PC-3 (cell line): ENCODE measurements around the gene CCDC66.

Source experiments
- CTCF ChIP-seq: fragments of 300-600 bp; sonication (generic); conservative IDR thresholded peaks from 2 replicates; pipeline ENCODE4 v1.5.1; 2017; ENCODE audit warnings: antibody characterized with exemption, low read depth, mild to moderate bottlenecking, low read length
- EZH2 ChIP-seq: fragments of 300-600 bp; sonication (generic); IDR thresholded peaks from one replicate; pipeline ENCODE4 v1.6.1; 2017; ENCODE audit warnings: antibody characterized with exemption, mild to moderate bottlenecking, low read length; ENCODE audit not compliant: unreplicated experiment
- EZH2phosphoT487 ChIP-seq: fragments of 300-600 bp; sonication (generic); IDR thresholded peaks from 2 replicates; pipeline ENCODE4 v1.6.1; 2018; ENCODE audit warnings: mild to moderate bottlenecking, antibody characterized with exemption, low read length, borderline replicate concordance

GRCh38 chr3:56629451-56629850 lies 72.5 kb downstream of the CCDC66 start:
- TF ChIP-seq EZH2 (no peak), CTCF (no peak), EZH2phosphoT487 (no peak)
